ENCODE measurements around the gene ZSCAN16. TPM values are rescaled to one million over a fixed set of nuclear protein-coding genes. Genes with fewer than 3 reads are reported as not detected.

ZSCAN16 gene
- total and polyA plus RNA-seq, 2 donors: 3.5 to 3.9 TPM

DNA sequence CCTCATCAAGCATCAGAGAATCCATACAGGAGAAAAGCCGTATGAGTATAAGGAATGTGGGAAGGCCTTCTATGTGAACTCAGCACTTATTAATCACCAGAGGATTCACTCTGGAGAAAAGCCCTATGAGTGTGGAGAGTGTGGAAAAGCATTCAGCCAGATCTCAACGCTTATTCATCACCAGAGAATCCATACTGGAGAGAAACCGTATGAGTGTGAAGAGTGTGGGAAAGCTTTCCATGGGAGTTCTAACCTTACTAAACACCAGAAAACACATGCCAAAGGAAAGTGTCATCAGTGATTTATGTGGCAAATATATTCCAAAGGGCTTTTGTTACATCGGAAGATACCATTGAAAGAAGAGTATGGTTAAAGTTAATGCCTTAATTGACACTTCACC lies 42.7 kb downstream of the ZSCAN16 start:
- H3K36me3 ChIP-seq (ENCODE audit: insufficient read depth): no peaks in the 10 kb centered on the region
- H3K4me3 ChIP-seq (ENCODE audit: low read depth, low read length): no peak overlapping the region
- no peaks in the 10 kb centered on the region for H3K4me1 ChIP-seq (ENCODE audit: insufficient read depth)
- 83% methylated on average over 4 of the region's 4 CpGs for WGBS
- no peak overlapping the region for H3K27ac ChIP-seq (ENCODE audit: low read depth)
- DNase-seq (ENCODE audit: extremely low spot score): no peak

DNA sequence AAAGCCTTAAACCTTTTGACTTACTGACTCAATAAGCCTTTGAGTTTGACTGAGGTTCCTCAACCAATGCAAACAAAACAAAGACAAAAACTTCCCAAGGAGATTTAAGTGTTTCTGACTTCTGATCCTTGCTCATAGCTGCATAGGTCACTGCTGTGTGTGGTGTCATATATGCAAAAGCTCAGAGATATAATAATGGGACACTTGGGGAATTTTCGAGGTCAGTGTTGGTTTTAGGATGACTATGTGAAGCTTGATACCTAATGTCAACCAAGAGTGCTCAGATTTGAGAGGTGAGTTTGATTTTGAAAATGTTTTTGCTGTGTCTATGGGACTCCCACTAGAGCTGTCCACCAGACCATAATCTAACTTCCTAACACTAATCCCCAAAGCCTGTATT lies 43.5 kb downstream of the ZSCAN16 start:
- Histone ChIP-seq H3K4me3 (ENCODE audit: low read depth, low read length) (no peak overlapping the region), H3K27ac (ENCODE audit: low read depth) (no peak overlapping the region), H3K4me1 (ENCODE audit: insufficient read depth) (no peaks in the 10 kb centered on the region), H3K36me3 (ENCODE audit: insufficient read depth) (no peaks in the 10 kb centered on the region)
- WGBS: 85% methylated on average over 1 of the region's 1 CpG
- no peak for DNase-seq (ENCODE audit: extremely low spot score)

DNA sequence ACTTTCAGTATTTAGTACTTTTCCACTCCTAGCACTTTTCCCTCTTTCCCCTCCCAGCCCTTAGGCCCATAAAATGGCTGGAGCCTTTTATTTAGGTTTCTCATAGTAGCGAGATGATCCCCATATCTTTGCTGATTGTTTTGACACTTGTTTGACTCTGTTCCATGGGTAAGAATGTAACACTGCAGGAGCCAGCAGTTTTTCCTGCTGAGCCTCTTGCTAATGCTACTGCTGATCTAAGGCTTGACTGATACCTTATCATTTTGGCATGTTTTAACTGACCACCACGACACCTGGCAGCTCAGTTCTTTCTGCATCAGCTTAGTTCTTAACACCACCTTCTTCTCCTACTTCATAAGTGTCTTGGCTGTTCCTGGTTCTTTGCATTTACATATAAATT lies 46.9 kb downstream of the ZSCAN16 start:
- Histone ChIP-seq H3K4me1 (ENCODE audit: insufficient read depth) (no peaks in the 10 kb centered on the region), H3K27ac (ENCODE audit: low read depth) (no peak overlapping the region), H3K36me3 (ENCODE audit: insufficient read depth) (no peaks in the 10 kb centered on the region), H3K4me3 (ENCODE audit: low read depth, low read length) (no peak overlapping the region)
- no peak for DNase-seq (ENCODE audit: extremely low spot score)
- 56% methylated on average over 2 of the region's 2 CpGs for WGBS

DNA sequence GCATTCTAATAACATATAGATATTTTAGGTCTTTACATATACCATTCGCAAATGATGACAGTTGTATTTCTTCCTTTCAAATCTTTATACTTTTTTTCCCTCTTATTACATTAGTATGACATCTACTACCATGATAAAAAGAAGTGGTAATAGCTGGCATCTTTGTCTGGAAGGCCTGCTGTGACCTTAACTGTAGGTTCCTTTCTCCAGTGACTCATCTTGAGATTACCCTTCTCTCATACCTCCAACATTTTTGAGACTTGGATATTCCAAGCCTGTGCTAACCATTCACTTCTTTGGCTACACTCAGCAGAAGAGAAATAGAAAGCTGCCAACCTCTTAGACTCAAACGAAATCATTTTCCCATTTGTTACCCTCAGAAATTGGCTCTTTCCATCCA lies 47.6 kb downstream of the ZSCAN16 start:
- Histone ChIP-seq H3K27ac (ENCODE audit: low read depth) (no peak overlapping the region), H3K4me3 (ENCODE audit: low read depth, low read length) (no peak overlapping the region), H3K4me1 (ENCODE audit: insufficient read depth) (no peaks in the 10 kb centered on the region), H3K36me3 (ENCODE audit: insufficient read depth) (no peaks in the 10 kb centered on the region)
- no peak for DNase-seq (ENCODE audit: extremely low spot score)
- WGBS: 97% methylated on average over 2 of the region's 2 CpGs

DNA sequence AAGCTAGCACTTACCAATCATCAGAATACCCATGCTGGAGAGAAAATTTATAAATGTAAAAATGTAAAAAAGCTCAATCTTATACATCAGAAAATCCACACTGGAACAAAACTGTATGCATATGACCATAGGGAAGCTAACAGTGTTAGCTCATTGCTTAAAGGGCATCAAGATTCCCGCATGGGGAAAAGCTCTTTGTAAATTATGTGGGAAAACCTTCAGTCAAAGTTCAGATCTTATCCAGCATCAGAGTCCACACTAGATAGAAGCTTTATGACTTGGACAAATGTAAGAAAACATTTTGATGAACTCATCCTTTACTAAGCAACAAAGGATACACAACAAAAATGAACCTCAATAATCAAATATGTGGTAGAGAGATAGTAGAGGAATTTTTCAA lies 52.0 kb downstream of the ZSCAN16 start:
- H3K4me1 ChIP-seq (ENCODE audit: insufficient read depth): no peaks in the 10 kb centered on the region
- no peak for DNase-seq (ENCODE audit: extremely low spot score)
- H3K36me3 ChIP-seq (ENCODE audit: insufficient read depth): no peaks in the 10 kb centered on the region
- no peak overlapping the region for H3K27ac ChIP-seq (ENCODE audit: low read depth)
- no peak overlapping the region for H3K4me3 ChIP-seq (ENCODE audit: low read depth, low read length)
- 90% methylated on average over 1 of the region's 1 CpG for WGBS

Other genes starting within 250 kb of the ZSCAN16 start
- gene OR2B2, start 212.2 kb upstream of the ZSCAN16 start, total RNA-seq: not detected
- not detected for gene OR2B2, start 212.2 kb upstream of the ZSCAN16 start, polyA plus RNA-seq
- gene OR2B6, start 167.4 kb upstream of the ZSCAN16 start, total RNA-seq: not detected
- not detected for gene OR2B6, start 167.4 kb upstream of the ZSCAN16 start, polyA plus RNA-seq
- gene ZNF165, start 44.0 kb upstream of the ZSCAN16 start, total RNA-seq: 1.0 TPM
- 0.90 TPM for gene ZNF165, start 44.0 kb upstream of the ZSCAN16 start, polyA plus RNA-seq
- 33.0 TPM for gene ZKSCAN8, start 17.3 kb downstream of the ZSCAN16 start, total RNA-seq
- gene ZKSCAN8, start 17.3 kb downstream of the ZSCAN16 start, polyA plus RNA-seq: 12.0 TPM
- 19.2 TPM for gene ZSCAN9, start 100.7 kb downstream of the ZSCAN16 start, total RNA-seq
- 12.8 TPM for gene ZSCAN9, start 100.7 kb downstream of the ZSCAN16 start, polyA plus RNA-seq
- gene ZKSCAN4, start 127.7 kb downstream of the ZSCAN16 start, total RNA-seq: 7.3 TPM
- gene ZKSCAN4, start 127.7 kb downstream of the ZSCAN16 start, polyA plus RNA-seq: 4.0 TPM
- 0.90 TPM for gene NKAPL, start 134.7 kb downstream of the ZSCAN16 start, total RNA-seq
- 4.4 TPM for gene NKAPL, start 134.7 kb downstream of the ZSCAN16 start, polyA plus RNA-seq
- gene ZSCAN26, start 142.5 kb downstream of the ZSCAN16 start, total RNA-seq: 35.1 TPM
- 15.5 TPM for gene ZSCAN26, start 142.5 kb downstream of the ZSCAN16 start, polyA plus RNA-seq
- 8.7 TPM for gene PGBD1, start 157.0 kb downstream of the ZSCAN16 start, total RNA-seq
- gene PGBD1, start 157.0 kb downstream of the ZSCAN16 start, polyA plus RNA-seq: 4.7 TPM
- gene ZSCAN31, start 211.5 kb downstream of the ZSCAN16 start, total RNA-seq: 21.5 TPM
- gene ZSCAN31, start 211.5 kb downstream of the ZSCAN16 start, polyA plus RNA-seq: 10.1 TPM
- 7.5 TPM for gene ZKSCAN3, start 225.3 kb downstream of the ZSCAN16 start, total RNA-seq
- 3.1 TPM for gene ZKSCAN3, start 225.3 kb downstream of the ZSCAN16 start, polyA plus RNA-seq

Measured in urinary bladder (tissue), 4 donors.